SJSA1 (cell line): ENCODE data around the gene CASS4. TPM values are rescaled to one million over a fixed set of nuclear protein-coding genes. Genes with fewer than 3 reads are reported as not detected.

Experiments
- DNase-seq, 2 experiments: peaks; one replicate each; pipeline ENCODE4 v3.0.0-alpha.2; 2015 to 2020; ENCODE audit warnings: low spot score in 2 of 2, low read depth in 1 of 2
- H3K27ac ChIP-seq: fragments of 250-450 bp; sonication (Bioruptor Pico); 2 replicates; pipeline ENCODE4 v1.5.1; 2020; ENCODE audit warnings: mild to moderate bottlenecking, moderate library complexity
- H3K27me3 ChIP-seq: fragments of 250-450 bp; sonication (Bioruptor Pico); replicated peaks from 2 replicates; pipeline ENCODE4 v1.5.1; 2020; ENCODE audit warnings: mild to moderate bottlenecking, moderate library complexity
- H3K36me3 ChIP-seq: fragments of 250-450 bp; sonication (Bioruptor Pico); 2 replicates; pipeline ENCODE4 v1.5.1; 2020; ENCODE audit warnings: mild to moderate bottlenecking
- H3K4me1 ChIP-seq: fragments of 250-450 bp; sonication (Bioruptor Pico); replicated peaks from 2 replicates; pipeline ENCODE4 v1.6.1; 2021; ENCODE audit warnings: mild to moderate bottlenecking
- H3K4me3 ChIP-seq: fragments of 250-450 bp; sonication (Bioruptor Pico); 2 replicates; pipeline ENCODE4 v1.5.1; 2020; ENCODE audit warnings: mild to moderate bottlenecking
- H3K9me3 ChIP-seq: fragments of 250-450 bp; sonication (Bioruptor Pico); replicated peaks from 2 replicates; pipeline ENCODE4 v1.5.1; 2020; ENCODE audit warnings: mild to moderate bottlenecking
- total RNA-seq: library from RNA; depleted of rRNA; stranded (reverse); fragments of >200 nt; shearing (Covaris generic); gene quantifications from 2 replicates; pipeline ENCODE4 v1.2.3, GENCODE V29; 2014; rRNA removed

CASS4 gene, protein sequence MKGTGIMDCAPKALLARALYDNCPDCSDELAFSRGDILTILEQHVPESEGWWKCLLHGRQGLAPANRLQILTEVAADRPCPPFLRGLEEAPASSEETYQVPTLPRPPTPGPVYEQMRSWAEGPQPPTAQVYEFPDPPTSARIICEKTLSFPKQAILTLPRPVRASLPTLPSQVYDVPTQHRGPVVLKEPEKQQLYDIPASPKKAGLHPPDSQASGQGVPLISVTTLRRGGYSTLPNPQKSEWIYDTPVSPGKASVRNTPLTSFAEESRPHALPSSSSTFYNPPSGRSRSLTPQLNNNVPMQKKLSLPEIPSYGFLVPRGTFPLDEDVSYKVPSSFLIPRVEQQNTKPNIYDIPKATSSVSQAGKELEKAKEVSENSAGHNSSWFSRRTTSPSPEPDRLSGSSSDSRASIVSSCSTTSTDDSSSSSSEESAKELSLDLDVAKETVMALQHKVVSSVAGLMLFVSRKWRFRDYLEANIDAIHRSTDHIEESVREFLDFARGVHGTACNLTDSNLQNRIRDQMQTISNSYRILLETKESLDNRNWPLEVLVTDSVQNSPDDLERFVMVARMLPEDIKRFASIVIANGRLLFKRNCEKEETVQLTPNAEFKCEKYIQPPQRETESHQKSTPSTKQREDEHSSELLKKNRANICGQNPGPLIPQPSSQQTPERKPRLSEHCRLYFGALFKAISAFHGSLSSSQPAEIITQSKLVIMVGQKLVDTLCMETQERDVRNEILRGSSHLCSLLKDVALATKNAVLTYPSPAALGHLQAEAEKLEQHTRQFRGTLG
- not detected in 2 replicates for total RNA-seq

DNA sequence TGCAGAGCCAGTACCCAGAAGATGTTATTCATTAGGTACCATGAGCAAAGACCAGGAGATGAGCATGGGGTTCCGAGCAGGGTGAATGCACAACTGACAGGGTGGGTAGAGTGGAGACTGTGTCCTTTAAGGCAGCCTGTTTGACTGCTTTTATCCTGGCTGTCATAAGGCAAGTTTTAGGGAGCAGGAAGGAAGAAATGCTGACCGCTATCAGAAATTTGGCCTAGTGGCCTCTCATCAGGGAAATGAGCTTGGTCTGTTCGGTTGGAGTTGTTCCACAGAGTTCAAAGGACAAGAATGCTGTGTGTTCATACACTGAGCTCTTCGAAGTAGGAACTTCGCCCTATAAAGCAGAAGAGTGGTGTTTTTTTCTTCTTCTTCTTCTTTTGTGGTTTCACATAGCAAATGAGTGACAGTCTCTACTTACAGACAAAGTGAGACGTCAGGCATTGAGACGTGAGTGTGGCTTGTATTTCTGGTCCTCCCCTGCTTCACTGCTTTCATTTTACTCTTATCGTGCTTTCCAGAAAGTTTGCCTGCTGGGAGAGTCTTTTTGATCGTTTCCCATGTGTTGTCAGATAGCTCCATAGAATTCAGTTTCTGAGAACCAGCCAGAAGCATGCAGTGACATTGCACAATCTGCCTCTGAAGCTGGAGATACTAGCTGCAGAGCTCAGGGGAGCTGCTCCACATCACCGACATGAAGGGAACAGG lies at the start of gene CASS4:
TSS of gene CASS4 (plus strand) at position 502 of the 714 bp plus-strand sequence. CDS start at position 701, 199 bp downstream.
- no peaks in the 10 kb centered on the region for H3K27me3 ChIP-seq
- H3K9me3 ChIP-seq: no peaks in the 10 kb centered on the region
- H3K27ac ChIP-seq: no peak within 1 kb of the TSS
- peaks cover 8% of the 10 kb centered on the region for H3K4me1 ChIP-seq
- DNase-seq: no peak
- peaks cover 16% of the 10 kb centered on the region for H3K36me3 ChIP-seq
- no peak within 1 kb of the TSS for H3K4me3 ChIP-seq

DNA sequence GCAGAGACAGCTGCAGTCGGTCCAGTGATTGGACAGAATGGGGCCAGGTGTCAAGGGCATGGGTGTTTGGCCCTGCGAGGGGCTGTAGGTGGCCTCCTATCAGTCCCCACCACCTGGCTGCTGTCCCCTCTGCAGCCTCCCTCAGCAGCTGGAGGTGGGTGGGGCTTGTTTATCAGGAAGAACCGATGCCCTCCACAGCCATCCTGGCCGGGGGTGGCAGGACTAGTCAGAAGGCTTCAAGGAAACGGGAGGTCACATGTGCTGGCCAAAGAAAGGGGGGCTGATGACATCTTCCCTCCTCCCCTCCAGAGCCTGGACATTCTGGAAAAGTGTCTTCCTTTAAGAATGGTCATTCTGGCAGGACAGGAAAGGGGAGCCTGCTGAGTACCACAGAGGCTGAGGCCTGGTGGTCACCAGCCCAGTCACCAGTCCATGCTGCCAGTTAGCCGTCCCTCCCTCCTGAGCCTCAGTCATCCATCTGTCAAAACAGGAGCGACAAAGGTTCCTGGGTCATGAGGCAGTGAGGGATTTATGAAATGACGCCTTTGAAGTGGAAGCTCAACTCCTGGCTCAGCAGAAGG lies 49.1 kb upstream of the CASS4 start:
- no peak overlapping the region for H3K4me3 ChIP-seq
- no peaks in the 10 kb centered on the region for H3K9me3 ChIP-seq
- no peaks in the 10 kb centered on the region for H3K27me3 ChIP-seq
- peaks cover 12% of the 10 kb centered on the region for H3K36me3 ChIP-seq
- peaks cover 16% of the 10 kb centered on the region for H3K4me1 ChIP-seq
- DNase-seq: no peak
- H3K27ac ChIP-seq: no peak overlapping the region

DNA sequence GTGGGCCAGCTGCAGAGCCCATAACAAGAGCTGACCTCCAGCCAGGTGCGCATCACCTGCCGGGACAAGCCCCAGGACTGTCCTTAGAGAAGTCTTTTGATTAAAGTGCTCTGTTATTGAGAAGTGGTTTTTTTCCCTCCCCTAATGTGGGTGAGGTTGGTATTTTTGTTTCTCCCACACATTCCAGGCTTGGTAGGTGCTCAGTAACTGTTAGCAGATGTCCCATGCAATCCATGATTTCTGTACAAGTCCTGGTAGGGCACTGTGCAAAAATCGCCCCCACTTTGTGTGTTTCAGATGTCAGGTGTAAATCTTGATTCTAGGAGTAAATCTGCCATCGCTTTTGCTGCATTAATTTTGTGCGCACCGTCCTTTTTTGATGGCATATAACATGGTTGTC lies 48.6 kb upstream of the CASS4 start:
- DNase-seq: no peak
- peaks cover 14% of the 10 kb centered on the region for H3K36me3 ChIP-seq
- no peaks in the 10 kb centered on the region for H3K27me3 ChIP-seq
- H3K4me1 ChIP-seq: peaks cover 12% of the 10 kb centered on the region
- no peak overlapping the region for H3K4me3 ChIP-seq
- 0 out of 2 replicates have a peak, but pooled peaks cover under 1% of the 10 kb centered on the region for H3K9me3 ChIP-seq
- H3K27ac ChIP-seq: no peak overlapping the region

DNA sequence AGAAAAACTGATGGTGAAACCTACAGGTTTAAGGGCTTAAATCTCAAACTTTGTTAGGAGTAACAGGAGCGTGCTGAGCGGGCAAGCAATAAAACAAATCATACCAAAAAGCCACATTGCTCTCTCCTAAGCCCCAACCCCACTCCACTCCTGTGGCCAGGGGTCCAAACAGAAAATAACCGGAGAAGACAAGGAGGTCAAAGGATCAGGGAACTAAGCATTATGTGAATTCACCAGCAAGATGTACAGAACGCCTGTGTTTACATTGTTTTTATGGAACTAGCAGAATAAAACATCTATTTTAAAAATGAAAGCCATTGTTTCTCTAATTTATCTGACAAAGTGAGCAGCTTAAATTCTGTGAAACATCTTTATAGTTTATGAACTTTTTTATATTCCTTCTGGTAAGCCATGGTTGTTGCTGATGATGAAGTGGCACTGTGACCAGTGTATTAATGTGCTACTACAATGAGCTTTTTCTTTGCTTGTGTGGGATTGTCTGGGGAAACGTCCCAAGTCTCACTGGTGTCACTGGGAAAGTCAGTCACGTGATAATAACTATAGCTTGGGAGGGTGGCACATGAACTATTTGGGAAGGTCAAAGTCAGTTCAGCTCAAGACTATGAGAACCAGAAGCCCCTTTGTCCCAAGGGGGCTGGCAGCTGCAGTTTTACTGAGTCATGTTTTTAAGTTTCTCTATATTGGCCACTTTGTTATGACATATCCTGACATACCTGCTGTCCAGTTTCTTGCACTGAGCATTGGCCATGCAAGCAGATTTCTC lies 43.5 kb upstream of the CASS4 start:
- H3K4me1 ChIP-seq: no peaks in the 10 kb centered on the region
- 0 out of 2 replicates have a peak, but pooled peaks cover 3% of the 10 kb centered on the region for H3K9me3 ChIP-seq
- no peaks in the 10 kb centered on the region for H3K27me3 ChIP-seq
- peaks cover 57% of the 10 kb centered on the region for H3K36me3 ChIP-seq
- no peak overlapping the region for H3K27ac ChIP-seq
- DNase-seq: no peak
- no peak overlapping the region for H3K4me3 ChIP-seq

DNA sequence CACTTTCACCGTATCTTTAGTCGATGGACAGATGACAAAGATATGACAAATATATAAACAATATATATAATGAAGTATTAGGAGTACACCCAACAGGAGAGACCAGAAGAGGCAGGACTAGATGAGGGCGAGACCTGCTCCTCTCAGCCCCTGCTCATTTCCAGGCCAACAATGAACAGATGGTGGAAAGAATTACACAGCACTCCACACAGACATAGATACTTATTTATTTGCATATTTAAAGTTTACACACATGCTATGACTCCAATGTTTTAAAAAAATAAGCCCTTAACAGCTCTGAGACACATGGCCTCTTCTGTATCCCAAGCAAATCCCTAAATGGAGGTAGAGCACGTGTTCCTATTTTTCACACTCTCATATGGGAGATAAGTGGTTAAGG lies 42.9 kb upstream of the CASS4 start:
- Histone ChIP-seq H3K9me3 (0 out of 2 replicates have a peak, but pooled peaks cover 3% of the 10 kb centered on the region), H3K27ac (no peak overlapping the region), H3K4me1 (0 out of 2 replicates have a peak, but pooled peaks cover 3% of the 10 kb centered on the region), H3K27me3 (no peaks in the 10 kb centered on the region), H3K4me3 (no peak overlapping the region), H3K36me3 (peaks cover 63% of the 10 kb centered on the region)
- no peak for DNase-seq

DNA sequence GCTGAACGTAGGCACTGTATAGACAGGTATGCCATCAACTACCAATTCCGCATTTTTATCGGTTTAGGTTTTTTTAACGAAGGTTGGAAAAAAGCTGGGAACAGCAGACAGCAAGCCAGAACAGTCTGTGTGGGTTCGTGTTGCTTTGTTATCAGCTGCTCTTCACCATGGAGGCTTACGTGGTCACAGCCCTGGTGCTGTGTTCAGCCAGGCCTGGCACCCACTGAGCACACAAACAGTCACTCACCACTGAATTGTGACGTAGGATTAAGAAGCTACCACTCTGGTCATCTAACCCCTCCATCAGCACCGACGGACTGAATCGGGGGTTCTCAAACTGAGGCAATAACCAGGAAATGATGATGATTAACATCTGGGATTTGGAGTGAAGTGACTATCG lies 40.1 kb upstream of the CASS4 start:
- Histone ChIP-seq H3K27ac (no peak overlapping the region), H3K27me3 (no peaks in the 10 kb centered on the region), H3K9me3 (0 out of 2 replicates have a peak, but pooled peaks cover 3% of the 10 kb centered on the region), H3K4me3 (no peak overlapping the region), H3K36me3 (peaks cover 84% of the 10 kb centered on the region), H3K4me1 (0 out of 2 replicates have a peak, but pooled peaks cover 3% of the 10 kb centered on the region)
- no peak for DNase-seq

DNA sequence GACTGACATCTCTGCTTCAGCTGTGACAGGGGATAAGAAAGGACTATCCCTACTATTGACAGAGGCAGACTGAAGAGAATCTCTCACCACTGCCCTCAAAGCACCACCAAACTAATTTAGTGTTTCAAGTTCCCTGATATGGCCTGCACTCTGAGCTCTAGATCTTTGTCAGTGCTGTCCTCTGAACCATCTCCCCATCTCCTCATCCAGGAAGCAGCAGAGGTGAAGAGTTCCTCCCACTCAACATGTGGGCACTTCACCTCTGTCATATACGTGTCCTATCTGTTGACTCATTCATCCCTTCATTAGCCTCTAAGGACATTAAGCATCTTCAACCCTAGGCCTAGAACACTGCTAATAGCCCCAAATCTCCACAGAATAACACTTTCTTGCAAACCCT lies 39.2 kb upstream of the CASS4 start:
- peaks cover 93% of the 10 kb centered on the region for H3K36me3 ChIP-seq
- H3K4me3 ChIP-seq: no peak overlapping the region
- 0 out of 2 replicates have a peak, but pooled peaks cover 3% of the 10 kb centered on the region for H3K4me1 ChIP-seq
- H3K9me3 ChIP-seq: 0 out of 2 replicates have a peak, but pooled peaks cover 3% of the 10 kb centered on the region
- H3K27ac ChIP-seq: no peak overlapping the region
- no peak for DNase-seq
- no peaks in the 10 kb centered on the region for H3K27me3 ChIP-seq

DNA sequence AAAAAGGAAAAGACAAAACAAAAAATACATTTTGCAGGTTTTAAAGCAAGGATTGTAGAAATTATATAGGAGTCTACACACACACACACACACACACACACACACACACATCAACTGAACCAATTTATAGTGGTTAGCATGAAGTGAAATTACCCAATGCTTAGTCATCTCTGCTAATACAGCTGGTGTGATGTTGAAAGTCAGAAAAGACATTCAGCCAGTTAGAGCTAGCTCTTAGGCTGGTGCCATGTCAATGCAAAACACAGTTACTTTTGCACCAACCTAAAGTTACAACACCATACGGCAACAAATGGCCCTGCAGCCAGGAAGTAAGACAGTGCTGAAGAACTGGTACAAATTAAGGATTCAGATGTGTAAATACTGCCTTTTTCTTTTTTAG lies 38.1 kb upstream of the CASS4 start:
- Histone ChIP-seq H3K9me3 (no peaks in the 10 kb centered on the region), H3K27me3 (no peaks in the 10 kb centered on the region), H3K36me3 (peaks cover 97% of the 10 kb centered on the region), H3K4me1 (0 out of 2 replicates have a peak, but pooled peaks cover 3% of the 10 kb centered on the region), H3K4me3 (no peak overlapping the region), H3K27ac (no peak overlapping the region)
- no peak for DNase-seq

DNA sequence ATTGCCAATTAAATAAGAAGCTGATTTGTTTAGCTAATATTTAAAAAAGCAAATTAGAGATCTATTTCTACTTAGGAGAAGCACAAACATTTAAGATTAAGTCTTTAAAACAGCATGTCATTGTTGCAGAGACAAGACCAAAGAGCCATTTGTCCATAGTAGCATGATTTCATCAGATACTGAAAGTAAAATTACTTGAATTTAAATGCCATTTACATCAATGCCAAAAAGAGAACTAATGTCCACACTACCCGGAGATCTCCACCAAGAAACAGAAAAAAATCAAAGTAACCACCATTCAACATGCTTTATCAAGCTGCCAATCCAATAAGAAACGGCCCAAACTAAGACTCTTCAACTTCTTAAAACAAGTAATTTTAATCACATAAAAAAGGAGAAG lies 35.7 kb upstream of the CASS4 start:
- H3K4me1 ChIP-seq: 0 out of 2 replicates have a peak, but pooled peaks cover 3% of the 10 kb centered on the region
- H3K4me3 ChIP-seq: no peak overlapping the region
- peaks cover 94% of the 10 kb centered on the region for H3K36me3 ChIP-seq
- no peak for DNase-seq
- no peaks in the 10 kb centered on the region for H3K9me3 ChIP-seq
- no peaks in the 10 kb centered on the region for H3K27me3 ChIP-seq
- H3K27ac ChIP-seq: no peak overlapping the region

DNA sequence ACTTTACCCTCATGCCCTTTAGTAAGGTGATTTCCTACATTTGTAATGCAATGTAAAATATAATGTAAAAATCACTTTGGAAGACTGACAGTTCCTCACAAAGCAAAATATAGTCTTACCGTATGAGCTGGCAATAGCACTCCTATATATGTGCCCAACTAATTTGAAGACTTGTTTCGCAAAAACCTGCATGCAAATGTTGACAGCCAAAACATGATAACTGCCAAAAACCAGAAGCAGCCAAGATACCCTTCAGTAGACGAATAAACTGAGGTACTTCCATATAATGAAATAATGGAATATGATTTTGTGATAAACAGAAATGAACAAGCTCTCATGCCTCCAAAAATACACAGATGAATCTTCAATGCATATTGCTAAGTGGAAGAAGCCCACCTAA lies 33.7 kb upstream of the CASS4 start:
- Histone ChIP-seq H3K36me3 (peaks cover 94% of the 10 kb centered on the region), H3K27me3 (no peaks in the 10 kb centered on the region), H3K27ac (no peak overlapping the region), H3K4me3 (no peak overlapping the region), H3K9me3 (no peaks in the 10 kb centered on the region), H3K4me1 (0 out of 2 replicates have a peak, but pooled peaks cover 3% of the 10 kb centered on the region)
- DNase-seq: no peak

DNA sequence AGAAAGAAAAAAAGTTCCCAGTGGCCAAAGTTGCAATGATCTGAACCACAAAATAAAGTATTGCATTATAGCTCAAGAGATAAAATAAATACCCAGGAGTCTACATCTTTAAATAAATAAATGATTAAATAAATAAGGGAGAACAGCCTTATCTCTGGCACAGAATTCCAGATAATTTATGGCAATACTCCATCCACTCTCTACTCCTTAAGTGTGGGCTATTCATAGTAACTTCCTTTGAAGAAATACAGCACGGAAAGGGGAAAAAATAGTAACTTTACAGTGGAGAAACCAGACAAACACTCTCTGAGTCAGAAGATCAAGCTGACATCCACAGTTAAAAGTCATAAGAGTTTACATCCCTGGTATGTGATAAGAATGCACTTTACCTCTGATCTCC lies 31.7 kb upstream of the CASS4 start:
- no peak for DNase-seq
- Histone ChIP-seq H3K27ac (no peak overlapping the region), H3K36me3 (peaks cover 97% of the 10 kb centered on the region), H3K27me3 (no peaks in the 10 kb centered on the region), H3K4me1 (no peaks in the 10 kb centered on the region), H3K4me3 (no peak overlapping the region), H3K9me3 (no peaks in the 10 kb centered on the region)

DNA sequence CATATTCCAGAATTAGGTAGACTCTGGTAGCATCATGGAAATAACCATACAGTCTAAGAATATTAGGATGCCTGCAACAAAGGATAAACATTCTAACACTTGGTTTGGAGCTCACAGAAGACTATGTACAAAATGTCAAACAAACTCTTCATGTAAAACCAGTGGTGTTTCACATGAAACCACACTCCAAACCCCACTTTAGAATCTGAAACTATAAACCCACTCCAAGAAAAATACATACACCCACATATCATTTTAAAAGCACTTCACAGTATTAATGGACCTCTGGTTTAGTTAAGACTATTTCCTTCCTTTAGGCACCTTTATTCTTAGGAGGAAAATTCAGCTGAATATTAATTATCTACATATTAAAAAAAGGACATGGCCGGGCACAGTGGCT lies 30.6 kb upstream of the CASS4 start:
- no peak overlapping the region for H3K4me3 ChIP-seq
- DNase-seq: no peak
- H3K27me3 ChIP-seq: no peaks in the 10 kb centered on the region
- no peak overlapping the region for H3K27ac ChIP-seq
- peaks cover 97% of the 10 kb centered on the region for H3K36me3 ChIP-seq
- H3K4me1 ChIP-seq: no peaks in the 10 kb centered on the region
- no peaks in the 10 kb centered on the region for H3K9me3 ChIP-seq
